T follicular helper cell (primary cell): ENCODE measurements around the gene TMEM131L.
A peak's percentile ranks its signal among the peaks of the same experiment; 100 is the strongest.

Experiments used
- DNase-seq: peaks from one replicate; pipeline ENCODE4 v3.0.0-alpha.2; 2020; ENCODE audit warnings: low read depth

TMEM131L gene

GRCh38 chr4:153521999-153522801 lies 56.0 kb downstream of the TMEM131L start:
- peak; percentile 42 for DNase-seq

- DNase-seq = peak; percentile 9
Observed at GRCh38 chr4:153522802-153523094, 56.6 kb downstream of the TMEM131L start.

GRCh38 chr4:153523164-153523796 lies 57.1 kb downstream of the TMEM131L start:
- no peak for DNase-seq

- DNase-seq = no peak
Observed at GRCh38 chr4:153523941-153524386, 57.8 kb downstream of the TMEM131L start.

- DNase-seq = no peak
Observed at GRCh38 chr4:153524682-153525081, 58.5 kb downstream of the TMEM131L start.

- DNase-seq = no peak
Observed at GRCh38 chr4:153527690-153528089, 61.5 kb downstream of the TMEM131L start.

- DNase-seq = no peak
Observed at GRCh38 chr4:153528705-153529485, 62.7 kb downstream of the TMEM131L start.

GRCh38 chr4:153529646-153530045 lies 63.5 kb downstream of the TMEM131L start:
- DNase-seq = no peak

- peak; percentile 24 for DNase-seq
Observed at GRCh38 chr4:153530284-153530999, 64.3 kb downstream of the TMEM131L start.

- no peak for DNase-seq
Observed at GRCh38 chr4:153531000-153531358, 64.8 kb downstream of the TMEM131L start.

- DNase-seq = no peak
Observed at GRCh38 chr4:153531976-153532626, 65.9 kb downstream of the TMEM131L start.

GRCh38 chr4:153532636-153533035 lies 66.5 kb downstream of the TMEM131L start:
- DNase-seq = no peak

- DNase-seq = no peak
Observed at GRCh38 chr4:153533387-153533786, 67.2 kb downstream of the TMEM131L start.

GRCh38 chr4:153534792-153535629 lies 68.9 kb downstream of the TMEM131L start:
- DNase-seq = no peak

GRCh38 chr4:153535772-153536513 lies 69.8 kb downstream of the TMEM131L start:
- DNase-seq = peak; percentile 12

- no peak for DNase-seq
Observed at GRCh38 chr4:153537493-153537960, 71.4 kb downstream of the TMEM131L start.

- no peak for DNase-seq
Observed at GRCh38 chr4:153538487-153539357, 72.6 kb downstream of the TMEM131L start.

GRCh38 chr4:153539422-153539821 lies 73.3 kb downstream of the TMEM131L start:
- no peak for DNase-seq
